ENCODE data around the gene SFMBT2.

The SFMBT2 gene

GRCh38 chr10:7410862-7411670 is at the start of gene SFMBT2:
Gene SFMBT2, minus strand, starts transcription at chr10:7411034. Its CDS starts 29,136 bp downstream, at chr10:7381898.
- no peak for DNase-seq

- DNase-seq, result no peak
Measured at GRCh38 chr10:7460006-7460405, 49.2 kb upstream of the SFMBT2 start.

- no peak for DNase-seq
Measured at GRCh38 chr10:7458556-7458955, 47.7 kb upstream of the SFMBT2 start.

- DNase-seq, result no peak
Measured at GRCh38 chr10:7457478-7458316, 46.9 kb upstream of the SFMBT2 start.

DNA sequence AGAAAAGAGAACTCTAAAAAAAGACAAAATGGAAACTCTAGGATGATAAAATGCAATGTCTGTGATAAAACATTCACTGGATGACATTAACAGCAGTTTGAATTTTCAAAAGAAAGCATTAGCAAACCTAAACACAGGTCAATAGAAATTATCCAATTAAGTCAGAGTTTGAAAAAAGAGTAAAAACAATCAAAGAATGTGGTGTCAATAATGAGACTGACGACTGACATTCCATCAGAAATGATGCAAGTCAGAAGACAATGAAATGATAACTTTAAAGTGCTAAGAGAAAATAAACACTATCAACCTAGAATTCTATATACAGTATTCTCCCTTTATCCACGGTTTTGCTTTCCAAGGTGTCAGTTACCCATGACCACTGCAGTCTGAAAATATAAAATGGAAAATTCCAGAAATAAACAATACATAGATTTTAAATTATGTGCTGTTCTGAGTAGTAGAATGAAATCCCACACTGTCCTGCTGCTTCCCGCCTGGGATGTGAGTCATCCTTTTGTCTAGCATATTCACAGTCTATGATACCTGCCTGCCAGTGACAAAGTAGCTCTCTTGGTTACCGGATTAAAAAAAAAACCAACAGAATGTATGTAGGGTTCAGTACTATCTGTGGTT is 38.3 kb upstream of the SFMBT2 start:
- no peak for DNase-seq

DNA sequence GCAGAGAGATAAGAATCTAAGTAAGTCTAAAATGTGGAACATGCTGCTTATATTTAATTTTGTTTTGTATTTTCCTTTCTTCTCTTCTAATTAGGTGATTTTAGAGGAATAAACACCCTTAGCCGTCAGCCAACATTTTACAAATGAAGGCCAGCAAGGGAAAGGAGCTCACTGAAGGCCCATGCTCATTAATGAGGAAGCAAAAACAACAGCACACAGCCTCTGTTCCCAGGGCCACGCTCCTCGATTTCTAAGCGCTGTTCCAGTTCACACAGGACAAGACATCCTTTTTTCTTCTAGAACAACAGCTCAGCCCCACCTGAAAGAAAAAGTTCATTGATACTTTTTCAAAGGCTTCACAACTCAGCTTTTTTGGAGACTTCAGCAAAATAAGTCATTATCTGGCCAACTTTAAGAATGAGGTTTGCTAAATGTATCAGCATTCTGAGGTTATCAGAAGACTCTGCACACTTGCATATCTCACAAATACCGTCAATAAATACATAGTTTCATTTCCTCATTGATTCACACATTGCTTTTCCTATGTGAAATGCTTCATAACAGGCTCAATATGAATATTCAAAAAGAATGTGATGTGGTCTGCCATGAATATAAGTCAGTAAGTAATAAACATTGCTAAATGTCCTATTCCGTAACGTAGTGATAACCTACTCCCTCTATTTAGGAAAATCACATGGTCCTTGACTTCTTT is 34.8 kb upstream of the SFMBT2 start:
- no peak for DNase-seq

GRCh38 chr10:7444551-7445121 is 33.8 kb upstream of the SFMBT2 start:
- no peak for DNase-seq

GRCh38 chr10:7443036-7443435 is 32.2 kb upstream of the SFMBT2 start:
- DNase-seq, result no peak

DNA sequence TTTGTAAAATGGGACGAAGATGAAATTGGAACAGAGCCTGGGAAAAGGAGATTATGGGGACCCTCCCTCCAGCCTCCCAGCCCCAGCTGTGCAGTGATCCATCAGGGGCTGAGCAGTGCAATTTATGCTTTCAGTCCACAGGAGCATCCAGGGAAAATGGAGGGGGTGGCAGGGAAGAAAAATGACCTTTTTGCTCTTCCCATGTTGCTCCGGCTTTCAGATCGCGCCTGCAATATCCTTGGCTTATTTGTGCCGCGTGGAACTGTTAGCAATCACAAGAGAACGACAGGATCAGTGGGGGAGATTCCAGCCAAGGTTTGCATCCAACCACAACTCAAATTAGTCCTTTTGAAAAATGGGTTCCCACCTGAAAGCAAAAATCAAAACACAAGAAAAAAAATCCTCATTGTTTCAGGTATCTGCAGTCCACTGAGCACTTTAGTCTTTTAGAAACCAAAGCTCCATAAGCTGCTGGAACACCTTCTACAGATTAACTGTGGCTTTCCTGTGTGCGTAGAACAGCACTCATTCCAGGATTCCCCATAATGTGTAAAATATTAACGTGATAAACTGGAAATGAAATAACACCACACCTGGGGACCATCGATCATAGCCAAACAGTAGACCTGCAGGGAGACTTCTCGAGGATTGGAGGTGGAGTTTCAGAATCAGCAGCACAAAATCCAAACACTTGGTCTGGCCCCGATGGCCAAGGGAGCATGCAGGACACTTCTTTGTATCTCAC is 30.7 kb upstream of the SFMBT2 start:
- no peak for DNase-seq

GRCh38 chr10:7439696-7440095 is 28.9 kb upstream of the SFMBT2 start:
- no peak for DNase-seq

DNA sequence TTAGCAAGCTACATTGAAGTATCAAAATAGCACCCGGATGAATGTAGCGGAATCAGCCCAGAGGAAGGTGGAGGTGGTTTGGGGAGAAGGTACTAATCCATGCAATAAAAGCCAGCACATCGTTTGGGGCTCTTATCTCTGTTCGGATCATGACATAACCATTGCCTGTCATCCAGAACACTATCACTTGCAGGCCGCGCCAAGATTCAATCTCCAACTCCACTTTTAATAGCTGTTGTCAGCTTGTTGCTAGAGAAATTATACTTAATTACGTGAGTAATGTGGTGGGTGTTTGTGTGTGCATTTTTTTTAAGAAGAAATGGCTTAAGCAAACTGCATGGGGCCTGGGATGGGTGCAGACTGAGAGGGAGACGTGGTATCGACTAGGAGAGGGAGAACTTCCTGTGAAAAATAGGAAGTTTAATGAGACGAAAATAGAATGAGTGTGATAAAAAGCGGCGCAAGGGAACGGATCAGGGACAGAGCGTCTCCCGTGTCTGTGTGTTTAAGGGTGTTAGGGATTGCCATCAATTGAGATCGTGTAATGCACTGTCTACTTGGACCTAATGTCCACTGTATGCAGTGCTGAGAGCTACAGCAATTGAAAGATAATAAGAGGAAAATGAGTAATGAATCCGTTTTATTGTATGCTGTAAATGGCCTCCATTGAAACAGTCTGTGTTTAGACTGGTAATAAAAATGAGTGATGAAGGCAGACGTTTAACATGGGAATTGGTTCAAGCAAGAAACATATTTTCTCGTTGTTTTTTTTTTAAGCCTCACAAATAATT is 27.6 kb upstream of the SFMBT2 start:
- DNase-seq, result no peak

DNA sequence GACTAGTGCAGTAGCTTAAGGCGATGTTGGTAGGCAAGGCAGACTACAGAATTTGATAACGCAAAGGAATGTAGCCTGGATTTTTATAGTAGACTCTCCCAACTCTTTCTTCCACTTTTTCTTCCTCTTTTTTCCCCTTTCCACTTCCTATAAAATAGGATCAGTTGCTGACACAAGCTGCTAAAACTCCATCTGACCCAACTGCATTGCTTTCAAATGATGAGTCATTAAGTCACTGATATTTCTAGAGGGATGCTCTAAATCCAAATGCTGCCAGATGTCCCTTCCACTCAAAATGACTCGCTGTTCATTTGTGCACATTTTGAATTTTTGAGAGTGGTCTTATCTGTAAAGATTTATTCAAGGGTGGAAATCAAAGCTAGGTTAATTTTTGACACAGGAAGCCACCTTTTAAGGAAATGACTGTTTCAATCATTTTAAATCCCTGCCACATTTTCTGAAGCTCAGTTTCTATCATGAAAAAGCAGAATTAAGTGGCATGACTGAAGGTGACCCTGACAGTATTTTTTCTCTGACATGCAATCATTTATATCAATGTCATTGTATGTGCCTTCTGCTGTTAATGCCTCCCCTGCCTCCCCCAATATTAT is 25.8 kb upstream of the SFMBT2 start:
- DNase-seq, result no peak

DNA sequence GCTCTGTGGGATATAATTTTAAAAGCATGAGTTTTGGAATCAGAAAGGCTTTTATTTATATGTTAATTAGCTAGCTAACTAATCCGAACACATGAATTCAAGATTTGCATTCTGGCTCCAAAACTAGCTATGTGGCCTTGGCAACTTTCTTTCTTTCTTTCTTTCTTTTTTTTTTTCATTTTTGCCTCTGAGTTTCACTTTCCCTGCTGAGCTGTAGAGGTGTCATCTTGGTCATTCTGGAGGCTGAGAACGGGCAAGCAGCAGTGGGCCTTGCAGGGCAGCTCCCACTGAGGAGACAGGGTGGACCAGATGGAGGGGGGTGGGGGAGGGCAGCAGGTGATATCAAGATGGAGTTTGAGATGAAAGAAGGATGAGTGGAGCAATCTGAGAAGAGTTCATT is 24.8 kb upstream of the SFMBT2 start:
- no peak for DNase-seq

DNA sequence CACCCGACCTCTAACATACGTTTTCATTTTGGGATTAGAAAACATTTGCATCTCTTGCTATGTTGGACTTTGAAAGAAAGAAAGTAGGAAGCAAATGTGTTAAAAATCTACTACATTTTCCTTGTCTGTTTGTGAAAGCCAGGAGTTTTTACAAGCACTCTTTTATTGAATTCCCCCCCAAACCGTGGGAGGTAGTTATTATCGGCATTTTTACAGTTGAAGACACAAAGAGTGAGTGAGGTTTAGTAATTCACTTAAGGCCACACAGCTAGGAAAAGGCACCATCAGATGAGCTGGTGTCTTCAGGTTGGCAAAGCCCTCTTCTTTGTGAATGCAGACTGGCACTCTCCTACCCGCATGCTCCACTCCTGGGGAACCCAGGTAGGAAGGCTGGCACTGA is 23.5 kb upstream of the SFMBT2 start:
- no peak for DNase-seq

GRCh38 chr10:7433861-7434260 is 23.0 kb upstream of the SFMBT2 start:
- no peak for DNase-seq

GRCh38 chr10:7432884-7433726 is 22.3 kb upstream of the SFMBT2 start:
- no peak for DNase-seq

DNA sequence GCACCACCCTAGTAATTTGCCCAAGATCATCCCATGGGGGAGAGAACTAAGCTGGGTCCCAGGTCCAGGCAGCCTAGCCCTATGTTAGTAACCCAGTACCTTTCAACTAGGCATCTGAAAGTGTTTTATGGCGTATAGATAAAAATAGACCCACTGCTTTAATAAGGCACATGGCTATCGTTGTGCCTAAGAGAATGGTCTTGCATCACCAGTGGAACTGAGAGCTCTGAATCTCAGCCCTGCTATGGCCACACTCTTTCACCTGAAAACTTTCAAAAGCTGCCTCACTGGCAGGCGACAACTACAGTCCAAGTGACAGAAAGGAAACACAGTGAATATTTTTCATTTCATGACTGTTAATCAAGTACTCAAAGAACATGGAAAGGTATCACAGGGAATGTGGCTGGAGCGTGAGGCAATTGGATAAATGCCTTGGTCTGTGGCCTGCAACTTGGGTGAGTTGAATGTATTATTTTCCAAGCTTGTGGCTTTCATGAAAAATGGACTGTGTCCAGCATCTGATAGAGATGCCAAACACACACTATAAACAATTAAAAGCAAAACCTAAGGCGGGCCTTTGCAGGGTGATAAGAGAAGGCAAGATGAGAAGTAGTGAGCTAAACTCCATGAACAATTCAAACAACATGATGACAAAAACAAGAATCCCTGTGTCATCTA is 18.0 kb upstream of the SFMBT2 start:
- DNase-seq, result no peak

DNA sequence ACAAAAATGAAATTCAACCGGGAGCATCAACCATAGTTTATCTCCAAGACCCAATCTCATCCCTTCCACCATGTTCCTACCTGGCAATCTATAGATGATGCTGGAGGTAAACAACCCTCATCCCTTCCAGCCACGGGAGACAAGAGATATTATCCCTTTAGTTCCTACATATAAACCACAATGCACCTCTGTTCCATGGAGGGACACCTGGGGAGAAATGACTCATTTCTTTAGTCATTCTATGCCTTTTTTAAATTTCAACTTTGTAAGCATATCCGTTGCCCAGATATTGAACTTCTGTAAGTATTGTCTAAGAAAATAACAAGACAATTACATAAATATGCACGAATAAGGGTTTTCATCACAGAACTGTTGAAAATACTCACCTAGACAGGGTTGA is 15.5 kb upstream of the SFMBT2 start:
- no peak for DNase-seq

DNA sequence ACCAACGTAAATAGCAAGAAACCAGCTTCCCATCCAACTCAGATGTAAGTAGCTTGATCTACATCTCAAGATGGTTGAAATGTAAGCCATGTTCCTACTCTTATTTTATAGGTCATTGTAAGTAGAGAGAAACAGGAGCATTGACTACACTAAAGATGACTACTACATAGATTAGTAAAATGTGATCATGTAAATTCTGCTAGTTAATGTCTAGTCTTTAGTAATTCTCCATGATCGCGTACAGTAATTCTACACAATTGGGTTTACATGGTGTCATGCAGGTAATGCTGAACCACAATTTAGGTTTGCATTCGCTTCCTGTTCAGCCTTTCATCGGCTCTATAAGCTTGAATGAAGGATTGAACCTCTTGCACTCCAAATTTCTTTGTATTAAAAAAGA is 14.9 kb upstream of the SFMBT2 start:
- no peak for DNase-seq

Data from NCI-H446 treated with DMSO at 0.1 percent for 48 hours (cell line).